ENCODE results near the gene RFNG.
A peak's percentile ranks its signal among the peaks of the same experiment; 100 is the strongest.

The RFNG gene

GRCh38 chr17:82037092-82037888 is 14.3 kb downstream of the RFNG start, which contains the start of gene DCXR:
Gene DCXR (minus strand): TSS chr17:82037697. CDS start chr17:82037682, 15 bp downstream.
- TF ChIP-seq CTCF (conservative IDR thresholded peaks at IDR 0.05; ENCODE audit: low read depth, low read length), result peak; percentile 53
- peak within 1 kb of the TSS; percentile 68 for H3K4me3 ChIP-seq (ENCODE audit: low read depth, low read length)

GRCh38 chr17:82036634-82037091 is 14.9 kb downstream of the RFNG start:
- peak overlapping the region; percentile 68 for H3K4me3 ChIP-seq (ENCODE audit: low read depth, low read length)
- TF ChIP-seq CTCF (conservative IDR thresholded peaks at IDR 0.05; ENCODE audit: low read depth, low read length), result no peak
- no peak for DNase-seq (ENCODE audit: low read depth)

More at GRCh38 chr17:82037092-82037888, 14.3 kb downstream of the RFNG start, which contains the start of gene DCXR:
- DNase-seq (ENCODE audit: low read depth), result peak; percentile 97

GRCh38 chr17:82035956-82036633 is 15.5 kb downstream of the RFNG start:
- no peak for TF ChIP-seq CTCF (conservative IDR thresholded peaks at IDR 0.05; ENCODE audit: low read depth, low read length)
- DNase-seq (ENCODE audit: low read depth), result no peak
- peak overlapping the region; percentile 68 for H3K4me3 ChIP-seq (ENCODE audit: low read depth, low read length)

- no peak overlapping the region for H3K4me3 ChIP-seq (ENCODE audit: low read depth, low read length)
- no peak for DNase-seq (ENCODE audit: low read depth)
- no peak for TF ChIP-seq CTCF (conservative IDR thresholded peaks at IDR 0.05; ENCODE audit: low read depth, low read length)
Observed at GRCh38 chr17:82035488-82035887, 16.1 kb downstream of the RFNG start.

- DNase-seq (ENCODE audit: low read depth), result no peak
- H3K4me3 ChIP-seq (ENCODE audit: low read depth, low read length), result no peak overlapping the region
Observed at GRCh38 chr17:82034371-82035011, 17.1 kb downstream of the RFNG start.

More at GRCh38 chr17:82034371-82035011, 17.1 kb downstream of the RFNG start:
- no peak for TF ChIP-seq CTCF (conservative IDR thresholded peaks at IDR 0.05; ENCODE audit: low read depth, low read length)
